H1 (cell line): Measurements from ENCODE around the gene BBIP1. TPM values are rescaled to one million over a fixed set of nuclear protein-coding genes. Genes with fewer than 3 reads are reported as not detected.

Experiments used
- CTCF ChIA-PET: fragments of 300-600 bp; sonication (Branson Sonifier 250); formaldehyde crosslinking; loops from one replicate; lab custom pipeline; 2021; ENCODE audit not compliant: partially characterized antibody; lab: Charles Lee
- POLR2A ChIA-PET: fragments of 300-600 bp; sonication (Branson Sonifier 250); formaldehyde crosslinking; loops from one replicate; lab custom pipeline; 2021; ENCODE audit warnings: inconsistent platforms; ENCODE audit not compliant: partially characterized antibody; lab: Charles Lee
- DNase-seq, 2 experiments: peaks; one replicate each; pipeline versions ENCODE4 v3.0.0 to v3.0.0-alpha.2; 2010 to 2022; ENCODE audit warnings: low spot score in 2 of 2, low read depth in 1 of 2, mixed read lengths in 1 of 2
- FAIRE-seq: peaks from 2 replicates; lab custom pipeline; 2011; peaks lifted over from hg19 to GRCh38; lab: Jason Lieb, UNC
- H2AFZ ChIP-seq: 2 replicates; pipeline ENCODE4 v1.8.1; 2012; ENCODE audit warnings: low read length, inconsistent platforms
- H2AK5ac ChIP-seq: 2 replicates; pipeline ENCODE4 v1.6.1; 2013; ENCODE audit warnings: low read depth, low read length
- H2BK120ac ChIP-seq: replicated peaks from 2 replicates; pipeline ENCODE3; 2013; ENCODE audit warnings: low read depth, low read length, inconsistent platforms
- H2BK12ac ChIP-seq: 2 replicates; pipeline ENCODE4 v1.6.1; 2013; ENCODE audit warnings: low read depth, low read length
- H2BK15ac ChIP-seq: 2 replicates; pipeline ENCODE4 v1.6.1; 2013; ENCODE audit warnings: low read length
- H2BK20ac ChIP-seq: 2 replicates; pipeline ENCODE4 v1.6.1; 2013; ENCODE audit warnings: low read length
- H2BK5ac ChIP-seq: 2 replicates; pipeline ENCODE4 v1.6.1; 2013; ENCODE audit warnings: low read depth, low read length
- H3K14ac ChIP-seq: 2 replicates; pipeline ENCODE4 v1.6.1; 2013; ENCODE audit warnings: inconsistent platforms; ENCODE audit not compliant: insufficient read length
- H3K18ac ChIP-seq: 2 replicates; pipeline ENCODE4 v1.6.1; 2013; ENCODE audit warnings: low read length; ENCODE audit errors: extremely low read depth
- H3K23ac ChIP-seq: 2 replicates; pipeline ENCODE4 v1.6.1; 2013; ENCODE audit warnings: inconsistent platforms; ENCODE audit not compliant: insufficient read length
- H3K23me2 ChIP-seq: 2 replicates; pipeline ENCODE4 v1.6.1; 2013; ENCODE audit warnings: low read depth, low read length
- H3K27ac ChIP-seq: 2 replicates; pipeline ENCODE4 v1.6.1; 2011; ENCODE audit warnings: low read depth, low read length, inconsistent platforms
- H3K27me3 ChIP-seq, 4 experiments: replicated peaks in 1 of 4; 1 replicate in 1 of 4; 2 replicates in 3 of 4; pipeline versions ENCODE4 v1.6.1 to v1.8.1; 2011 to 2013; ENCODE audit warnings: low read length in 3 of 4, mild to moderate bottlenecking in 3 of 4, inconsistent platforms in 2 of 4, mixed read lengths in 2 of 4, moderate library complexity in 1 of 4; ENCODE audit not compliant: control insufficient read depth in 3 of 4, insufficient read depth in 3 of 4; ENCODE audit errors: extremely low read depth in 1 of 4
- H3K36me3 ChIP-seq, 4 experiments: 2 replicates each; pipeline versions ENCODE4 v1.6.1 to v1.8.1; 2011 to 2013; ENCODE audit warnings: mild to moderate bottlenecking in 4 of 4, low read length in 3 of 4, moderate library complexity in 2 of 4, control low read depth in 1 of 4, inconsistent platforms in 1 of 4; ENCODE audit not compliant: insufficient read depth in 4 of 4, control insufficient read depth in 2 of 4
- H3K4ac ChIP-seq: replicated peaks from 2 replicates; pipeline ENCODE3; 2013; ENCODE audit warnings: low read length, low read depth, mixed read lengths, inconsistent platforms; ENCODE audit not compliant: insufficient read length
- H3K4me1 ChIP-seq, 4 experiments: replicated peaks in 1 of 4; 1 replicate in 1 of 4; 2 replicates in 3 of 4; pipeline versions ENCODE4 v1.6.1 to v1.8.1; 2011 to 2013; ENCODE audit warnings: low read length in 3 of 4, inconsistent platforms in 2 of 4, mixed read lengths in 1 of 4; ENCODE audit not compliant: insufficient read depth in 4 of 4, control insufficient read depth in 3 of 4
- H3K4me2 ChIP-seq, 2 experiments: 2 replicates each; pipeline versions ENCODE4 v1.6.1 to v1.8.1; 2011 to 2013; ENCODE audit warnings: low read depth in 2 of 2, low read length in 2 of 2, control low read depth in 1 of 2, inconsistent platforms in 1 of 2, mild to moderate bottlenecking in 1 of 2; ENCODE audit not compliant: insufficient read depth in 1 of 2
- H3K4me3 ChIP-seq, 4 experiments: fragments of 200-600, 300-600 bp in 1 of 4; sonication (generic), shearing (Covaris generic), sonication (Bioruptor Twin) in 1 of 4; 2 replicates each; pipeline versions ENCODE4 v1.5.1 to v1.8.1; 2011 to 2016; ENCODE audit warnings: low read length in 4 of 4, low read depth in 3 of 4, control low read depth in 2 of 4, inconsistent platforms in 2 of 4, mild to moderate bottlenecking in 2 of 4, mixed read lengths in 1 of 4, moderate library complexity in 1 of 4; ENCODE audit not compliant: insufficient read depth in 2 of 4; ENCODE audit errors: extremely low read depth in 1 of 4
- H3K56ac ChIP-seq: replicated peaks from 2 replicates; pipeline ENCODE3; 2013; ENCODE audit warnings: low read depth, mild to moderate bottlenecking, mixed read lengths, low read length, inconsistent platforms; ENCODE audit not compliant: insufficient read length
- H3K79me1 ChIP-seq: 2 replicates; pipeline ENCODE4 v1.6.1; 2013; ENCODE audit warnings: low read depth, low read length, control low read depth
- H3K79me2 ChIP-seq, 2 experiments: 2 replicates each; pipeline versions ENCODE4 v1.6.1 to v1.8.1; 2012 to 2013; ENCODE audit warnings: low read length in 2 of 2, mild to moderate bottlenecking in 2 of 2, inconsistent platforms in 1 of 2; ENCODE audit not compliant: insufficient read depth in 2 of 2, control insufficient read depth in 1 of 2
- H3K9ac ChIP-seq, 4 experiments: replicated peaks in 1 of 4; 1 replicate in 1 of 4; 2 replicates in 3 of 4; pipeline versions ENCODE4 v1.6.1 to v1.8.1; 2011 to 2013; ENCODE audit warnings: low read depth in 3 of 4, low read length in 3 of 4, control low read depth in 2 of 4, mild to moderate bottlenecking in 2 of 4, moderate library complexity in 2 of 4, inconsistent platforms in 1 of 4; ENCODE audit errors: extremely low read depth in 1 of 4
- H3K9me3 ChIP-seq, 2 experiments: 2 replicates each; pipeline versions ENCODE4 v1.6.1 to v1.8.1; 2012 to 2013; ENCODE audit warnings: mild to moderate bottlenecking in 2 of 2, moderate library complexity in 2 of 2, control low read depth in 1 of 2, inconsistent platforms in 1 of 2, low read depth in 1 of 2, low read length in 1 of 2, mixed read lengths in 1 of 2; ENCODE audit not compliant: insufficient read depth in 2 of 2
- H4K20me1 ChIP-seq, 2 experiments: replicated peaks in 1 of 2; 2 replicates each; pipeline versions ENCODE3 to v1.8.1; 2011 to 2013; ENCODE audit warnings: inconsistent platforms in 2 of 2, low read length in 2 of 2, mild to moderate bottlenecking in 1 of 2; ENCODE audit not compliant: insufficient read depth in 2 of 2, control insufficient read depth in 1 of 2
- H4K5ac ChIP-seq: 2 replicates; pipeline ENCODE4 v1.6.1; 2013; ENCODE audit warnings: low read length, low read depth, mixed read lengths, inconsistent platforms; ENCODE audit not compliant: insufficient read length
- H4K8ac ChIP-seq: 2 replicates; pipeline ENCODE4 v1.8.0; 2013; ENCODE audit warnings: mild to moderate bottlenecking, moderate library complexity, low read length, inconsistent platforms; ENCODE audit not compliant: insufficient read depth; ENCODE audit errors: extremely low read depth
- H4K91ac ChIP-seq: replicated peaks from 2 replicates; pipeline ENCODE3; 2013; ENCODE audit warnings: low read length, mixed read lengths, inconsistent platforms; ENCODE audit not compliant: insufficient read length
- ASH2L ChIP-seq: fragments of 200-600, 300-600 bp; sonication (generic); IDR thresholded peaks from one replicate; pipeline ENCODE4 v1.7.1; 2017; ENCODE audit warnings: low read length
- BACH1 ChIP-seq: IDR thresholded peaks from 2 replicates; pipeline ENCODE4 v1.6.1; 2012; ENCODE audit warnings: low read length, improper control_type of control experiment
- CHD1 ChIP-seq: IDR thresholded peaks from 2 replicates; pipeline ENCODE4 v1.6.1; 2012; ENCODE audit warnings: low read depth, low read length, improper control_type of control experiment
- TBP ChIP-seq: IDR thresholded peaks from 2 replicates; pipeline ENCODE4 v1.6.1; 2011; ENCODE audit warnings: low read depth, low read length, improper control_type of control experiment
- WGBS, 2 experiments: shearing (Covaris generic) in 1 of 2; methylation state at CpG; one replicate each; pipeline versions ENCODE4 v1.1.6 to v1.1.7; 2013 to 2015; ENCODE audit warnings: low lambda C conversion rate in 2 of 2, mixed read lengths in 2 of 2, inconsistent platforms in 1 of 2, low coverage in 1 of 2, missing lambda C conversion rate in 1 of 2; ENCODE audit not compliant: insufficient replicate concordance in 2 of 2, insufficient coverage in 1 of 2, insufficient read length in 1 of 2; ENCODE audit errors: extremely low coverage in 1 of 2, missing lambda C conversion rate in 1 of 2; 5-methylcytosine and 5-hydroxymethylcytosine counted together
- polyA plus RNA-seq, 7 experiments: library from polyadenylated mRNA; depleted of rRNA in 3 of 7; stranded (reverse) in 5 of 7; unstranded in 2 of 7; fragments of >200 nt in 5 of 7; fragments of 200-250 nt in 2 of 7; gene quantifications; 1 replicate in 5 of 7; 2 replicates in 1 of 7; 4 replicates in 1 of 7; pipeline versions ENCODE4 v1.2.1 to v1.2.3, GENCODE V29; 2011 to 2013; ENCODE audit warnings: missing spikeins in 2 of 7, mixed read lengths in 2 of 7
- total RNA-seq: library from RNA; stranded (reverse); fragmentation: NEBNext Ultra II Directional; extraction: Animal tissue kit (Norgen Biotek cat#: 25700); gene quantifications from 2 replicates; pipeline ENCODE4 v1.2.1, GENCODE V29; 2021

The BBIP1 gene
- total and polyA plus RNA-seq, 2 of the 8 experiments (the other 6 are each of a cell fraction or from before 2014, with no cell fraction given) = 8.8 to 19.6 TPM

- FAIRE-seq (no peak), DNase-seq (no peak)
- 83% methylated on average over 1 of the region's 1 CpG; no CpG with 5 or more reads in 1 of the 2 experiments for WGBS, 2 experiments
- Histone ChIP-seq H3K23ac (no peak overlapping the region), H2AFZ (no peak overlapping the region), H2BK5ac (no peak overlapping the region), H3K9me3 (no peaks in the 10 kb centered on the region), H2AK5ac (no peak overlapping the region), H3K4me3 (no peak overlapping the region), H4K8ac (no peak overlapping the region), H3K14ac (no peak overlapping the region), H4K91ac (no peak overlapping the region), H3K4me2 (no peak overlapping the region), H3K27ac (no peak overlapping the region), H2BK20ac (no peak overlapping the region), H3K56ac (no peak overlapping the region), H3K18ac (no peak overlapping the region), H3K36me3 (no peaks in the 10 kb centered on the region; a peak in 1 of 8 replicates), H3K23me2 (no peaks in the 10 kb centered on the region; the same call in 1 of the 2 replicates), H3K4ac (no peak overlapping the region), H2BK15ac (no peak overlapping the region), H2BK12ac (no peak overlapping the region), H4K20me1 (no peaks in the 10 kb centered on the region), H3K9ac (no peak overlapping the region), H3K79me2 (no peaks in the 10 kb centered on the region), H3K4me1 (no peaks in the 10 kb centered on the region), H2BK120ac (no peak overlapping the region), H3K27me3 (no peaks in the 10 kb centered on the region), H3K79me1 (no peaks in the 10 kb centered on the region), H4K5ac (no peak overlapping the region)
- POLR2A ChIA-PET = no interaction called here
- CTCF ChIA-PET = interaction anchor here (0.6 to 1.3 kb wide), 7 partner anchors 9 to 178 kb away, joined by 3 to 6 read pairs (median 3); no protein-coding TSS in a partner anchor
- TF ChIP-seq ASH2L (no peak), TBP (no peak), BACH1 (no peak), CHD1 (no peak)
These were observed 60.6 kb downstream of the BBIP1 start for GRCh38 chr10:110858297-110858934.
